Chondrocyte (in vitro differentiated cells): ENCODE results near the gene PRAC2. TPM values are rescaled to one million over a fixed set of nuclear protein-coding genes. Genes with fewer than 3 reads are reported as not detected.

ENCODE experiments used
- DNase-seq: peaks from one replicate; pipeline ENCODE4 v3.0.0; 2021; ENCODE audit warnings: mixed read lengths, low spot score
- H3K27ac Mint-ChIP-seq: one replicate; pipeline ENCODE4 v1.8.0; 2021; ENCODE audit warnings: mild to moderate bottlenecking, moderate library complexity, mixed read lengths; ENCODE audit not compliant: unreplicated experiment
- H3K27me3 Mint-ChIP-seq: 2 replicates; pipeline ENCODE4 v1.8.0; 2021; ENCODE audit warnings: low read depth, mixed read lengths
- H3K36me3 Mint-ChIP-seq: 2 replicates; pipeline ENCODE4 v1.8.0; 2021; ENCODE audit warnings: low read depth, mixed read lengths
- H3K4me1 Mint-ChIP-seq: 2 replicates; pipeline ENCODE4 v1.8.0; 2021; ENCODE audit warnings: low read depth, mild to moderate bottlenecking, mixed read lengths
- H3K4me3 Mint-ChIP-seq: one replicate; pipeline ENCODE4 v1.8.0; 2021; ENCODE audit warnings: mild to moderate bottlenecking, moderate library complexity, mixed read lengths; ENCODE audit not compliant: unreplicated experiment
- H3K9me3 Mint-ChIP-seq: 2 replicates; pipeline ENCODE4 v1.8.0; 2021; ENCODE audit warnings: low read depth, mixed read lengths
- total RNA-seq: library from RNA; stranded (reverse); gene quantifications from 3 replicates; pipeline ENCODE4 v1.2.1, GENCODE V29; 2021
- TF ChIP-seq, protein P1 (sequence below): fragments of 200-600 bp; sonication (generic); IDR thresholded peaks from 2 replicates; pipeline ENCODE4 v1.5.0; 2021; ENCODE audit warnings: antibody characterized with exemption, mild to moderate bottlenecking, moderate library complexity

PRAC2 gene
- total RNA-seq, 1 donor from 2014 or later, result not detected

GRCh38 chr17:48718761-48719641 lies 4.0 kb upstream of the PRAC2 start:
- Mint-ChIP-seq H3K27ac (no peak overlapping the region), H3K27me3 (peaks cover 86% of the 10 kb centered on the region), H3K36me3 (no peaks in the 10 kb centered on the region), H3K9me3 (no peaks in the 10 kb centered on the region), H3K4me3 (no peak overlapping the region), H3K4me1 (peaks cover 17% of the 10 kb centered on the region)
- no peak for DNase-seq
- TF ChIP-seq, protein P1, sequence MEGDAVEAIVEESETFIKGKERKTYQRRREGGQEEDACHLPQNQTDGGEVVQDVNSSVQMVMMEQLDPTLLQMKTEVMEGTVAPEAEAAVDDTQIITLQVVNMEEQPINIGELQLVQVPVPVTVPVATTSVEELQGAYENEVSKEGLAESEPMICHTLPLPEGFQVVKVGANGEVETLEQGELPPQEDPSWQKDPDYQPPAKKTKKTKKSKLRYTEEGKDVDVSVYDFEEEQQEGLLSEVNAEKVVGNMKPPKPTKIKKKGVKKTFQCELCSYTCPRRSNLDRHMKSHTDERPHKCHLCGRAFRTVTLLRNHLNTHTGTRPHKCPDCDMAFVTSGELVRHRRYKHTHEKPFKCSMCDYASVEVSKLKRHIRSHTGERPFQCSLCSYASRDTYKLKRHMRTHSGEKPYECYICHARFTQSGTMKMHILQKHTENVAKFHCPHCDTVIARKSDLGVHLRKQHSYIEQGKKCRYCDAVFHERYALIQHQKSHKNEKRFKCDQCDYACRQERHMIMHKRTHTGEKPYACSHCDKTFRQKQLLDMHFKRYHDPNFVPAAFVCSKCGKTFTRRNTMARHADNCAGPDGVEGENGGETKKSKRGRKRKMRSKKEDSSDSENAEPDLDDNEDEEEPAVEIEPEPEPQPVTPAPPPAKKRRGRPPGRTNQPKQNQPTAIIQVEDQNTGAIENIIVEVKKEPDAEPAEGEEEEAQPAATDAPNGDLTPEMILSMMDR, result no peak

DNA sequence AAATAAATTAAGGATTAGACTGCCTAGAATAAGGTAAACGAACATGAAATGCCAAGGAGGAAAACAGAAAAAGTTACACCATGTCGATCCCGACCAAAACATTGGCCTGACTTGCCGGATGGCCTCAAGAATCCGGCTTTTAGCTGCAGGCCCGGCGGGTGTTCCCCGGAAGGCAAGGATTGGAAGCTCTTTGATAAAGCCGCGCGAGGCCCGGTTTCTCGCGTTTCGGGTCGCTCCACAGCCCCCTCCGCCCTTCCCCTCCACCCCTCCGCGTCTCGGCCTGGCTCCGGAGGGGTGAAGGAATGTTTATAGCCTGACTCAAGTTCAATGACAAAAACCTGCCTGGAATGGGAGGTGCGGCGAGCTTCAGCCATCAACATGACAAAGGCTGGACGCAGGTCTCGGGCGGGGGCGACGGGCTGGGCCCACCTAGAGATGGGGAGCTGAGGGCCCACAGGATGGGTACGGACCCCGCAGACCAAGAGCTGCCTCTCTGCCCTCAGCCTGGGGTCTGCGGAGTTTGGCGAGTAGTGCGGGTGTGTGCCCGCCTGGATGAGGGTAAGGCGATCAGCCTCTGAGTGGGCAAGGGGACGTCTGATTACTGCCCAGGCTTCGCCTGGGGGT lies 3.2 kb upstream of the PRAC2 start:
- Mint-ChIP-seq H3K27ac (no peak overlapping the region), H3K27me3 (peaks cover 86% of the 10 kb centered on the region), H3K9me3 (no peaks in the 10 kb centered on the region), H3K36me3 (no peaks in the 10 kb centered on the region), H3K4me1 (peaks cover 22% of the 10 kb centered on the region), H3K4me3 (no peak overlapping the region)
- DNase-seq, result no peak
- TF ChIP-seq, protein P1, result no peak

DNA sequence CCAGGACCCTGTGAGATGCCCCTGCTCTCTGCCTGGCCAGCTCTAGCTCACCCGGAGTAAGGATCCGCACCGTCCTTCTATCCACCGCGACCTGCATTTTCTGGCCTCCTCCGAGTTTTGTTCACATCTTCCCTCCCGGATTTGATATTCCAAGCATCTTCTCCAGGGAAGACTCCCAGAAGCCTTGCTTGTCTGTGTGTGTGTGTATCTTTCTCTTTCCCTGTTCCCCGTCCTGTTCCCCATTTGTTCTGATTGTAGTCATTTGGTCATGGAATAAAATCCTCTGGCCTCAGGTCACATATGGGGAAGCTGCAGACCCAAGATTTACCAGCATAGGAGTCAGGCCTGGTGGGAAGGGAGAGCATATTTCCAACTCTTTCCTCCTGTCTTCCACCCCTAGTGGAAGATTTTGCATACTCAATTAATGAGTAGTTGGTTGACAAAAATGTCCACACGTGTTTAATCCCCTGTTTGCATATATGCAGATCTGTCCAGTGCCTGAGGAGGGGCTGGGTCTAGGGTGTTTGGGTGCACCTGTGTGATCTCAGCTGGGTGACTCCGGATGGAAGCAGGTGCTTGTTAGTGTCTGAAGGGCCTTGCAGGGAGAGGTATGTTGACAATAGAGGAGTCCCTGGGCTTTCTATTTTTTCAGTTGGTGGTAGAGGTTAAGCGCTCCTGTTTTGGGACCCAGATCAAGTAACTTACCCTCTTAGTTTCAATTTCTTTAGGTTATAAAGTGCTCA lies 2.5 kb upstream of the PRAC2 start:
- H3K27me3 Mint-ChIP-seq, result peaks cover 88% of the 10 kb centered on the region
- H3K9me3 Mint-ChIP-seq, result no peaks in the 10 kb centered on the region
- H3K36me3 Mint-ChIP-seq, result no peaks in the 10 kb centered on the region
- TF ChIP-seq, protein P1, result no peak
- no peak for DNase-seq
- no peak overlapping the region for H3K27ac Mint-ChIP-seq
- H3K4me1 Mint-ChIP-seq, result peaks cover 22% of the 10 kb centered on the region
- no peak overlapping the region for H3K4me3 Mint-ChIP-seq

DNA sequence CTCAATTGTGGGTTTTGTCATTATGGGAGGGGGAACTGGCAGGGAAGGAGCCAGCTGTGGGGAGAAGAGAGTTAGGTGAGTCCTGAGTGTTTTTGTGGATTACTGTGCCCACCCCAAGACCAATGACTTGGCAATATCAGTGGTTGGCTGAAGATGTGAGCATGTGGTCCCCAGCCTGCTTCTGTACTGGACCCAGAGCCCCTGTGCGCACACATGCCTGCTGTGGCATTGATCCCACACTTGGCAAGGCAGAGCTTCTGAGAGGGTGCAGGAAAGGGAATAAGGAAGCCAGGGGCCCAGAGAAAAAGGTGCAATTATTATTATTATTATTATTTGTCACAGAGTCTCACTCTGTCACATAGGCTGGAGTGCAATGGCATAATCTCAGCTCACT lies 2.0 kb upstream of the PRAC2 start:
- peaks cover 90% of the 10 kb centered on the region for H3K27me3 Mint-ChIP-seq
- no peak overlapping the region for H3K4me3 Mint-ChIP-seq
- H3K9me3 Mint-ChIP-seq, result no peaks in the 10 kb centered on the region
- H3K36me3 Mint-ChIP-seq, result no peaks in the 10 kb centered on the region
- H3K4me1 Mint-ChIP-seq, result peaks cover 22% of the 10 kb centered on the region
- H3K27ac Mint-ChIP-seq, result no peak overlapping the region
- DNase-seq, result no peak
- TF ChIP-seq, protein P1, result no peak
